ENCODE results near the gene OGFOD2. TPM values are rescaled to one million over a fixed set of nuclear protein-coding genes. Genes with fewer than 3 reads are reported as not detected.

The OGFOD2 gene
- total RNA-seq, 1 experiment from 2014 or later, result 21.6 TPM

DNA sequence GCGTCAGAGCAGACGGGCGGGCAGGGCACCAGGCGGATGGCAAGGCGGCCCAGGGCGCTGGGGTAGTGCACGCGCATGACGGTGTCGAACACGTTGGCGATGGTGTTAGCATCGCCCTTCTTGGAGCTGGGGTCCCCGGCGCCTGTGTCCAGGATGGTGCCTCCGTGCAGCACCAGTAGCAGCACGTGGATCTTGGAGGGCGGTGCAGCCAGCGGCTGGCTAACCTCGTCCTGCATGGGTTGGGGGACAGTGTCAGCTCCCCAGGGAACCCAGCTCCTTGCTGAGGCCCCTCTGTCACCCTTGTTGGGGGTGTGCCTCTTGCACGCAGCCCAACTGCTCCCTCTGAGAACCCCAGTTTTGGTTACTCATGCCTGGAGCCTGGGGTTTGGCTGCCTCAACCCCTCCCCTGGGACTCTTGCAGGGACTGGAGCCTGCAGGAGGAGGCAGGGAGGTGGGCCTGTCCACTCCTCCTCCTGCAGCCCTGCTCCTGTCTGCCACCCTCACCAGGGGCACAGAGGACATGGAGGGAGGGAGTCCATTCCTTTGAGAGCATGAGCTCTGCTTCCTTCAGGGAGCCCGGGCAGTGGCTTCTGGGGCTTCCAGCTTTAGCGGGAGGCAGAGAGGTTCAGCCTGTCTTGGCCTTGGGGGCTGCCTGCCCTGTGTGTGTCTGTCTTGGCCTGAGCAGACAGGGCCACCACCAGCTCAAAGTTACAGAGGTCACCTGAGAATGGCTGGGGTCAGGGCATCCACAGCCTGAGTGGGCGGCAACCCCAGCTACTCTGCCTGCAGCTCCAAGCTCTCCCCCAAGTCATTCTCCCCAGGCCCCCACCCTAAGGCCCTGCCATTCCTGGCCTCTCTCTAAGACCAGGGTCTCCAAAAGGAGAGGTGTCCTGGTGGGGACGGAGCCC lies 22.6 kb downstream of the OGFOD2 start:
- no TSS peak for BruUV-seq (replicated peaks)
- ChIA-PET CTCF (no interaction called here), POLR2A (no interaction called here)
- no peaks in the 10 kb centered on the region for H3K36me3 ChIP-seq (ENCODE audit: control insufficient read depth, insufficient read depth, low read length)
- no peaks in the 10 kb centered on the region for H3K27me3 ChIP-seq (replicated peaks; ENCODE audit: control insufficient read depth, insufficient read depth, low read length)
- no peaks in the 10 kb centered on the region for H3K4me1 ChIP-seq
- Mint-ChIP-seq H3K4me3 (ENCODE audit: unreplicated experiment) (no peak overlapping the region), H3K27ac (ENCODE audit: unreplicated experiment) (no peak overlapping the region), H3K4me1 (ENCODE audit: low read depth, unreplicated experiment) (no peaks in the 10 kb centered on the region), H3K36me3 (ENCODE audit: insufficient read depth, unreplicated experiment) (no peaks in the 10 kb centered on the region), H3K27me3 (ENCODE audit: insufficient read depth, unreplicated experiment) (no peaks in the 10 kb centered on the region), H3K9me3 (ENCODE audit: unreplicated experiment) (no peaks in the 10 kb centered on the region)
- intact Hi-C loops (cut with micrococcal nuclease; ENCODE audit: unreplicated experiment), result no loop called here
- no peaks in the 10 kb centered on the region for H3K9me3 ChIP-seq
- TF ChIP-seq CTCF (IDR thresholded peaks at IDR 0.05; ENCODE audit: insufficient read depth in 1 of 2, low read depth in 1 of 2, low read length in 1 of 2, severe bottlenecking in 1 of 2, unreplicated experiment in 1 of 2), result no peak
- H3K4me3 ChIP-seq (ENCODE audit: low read depth, low read length), result no peak overlapping the region
- DNase-seq, result no peak

GRCh38 chr12:122998316-122998715 lies 23.3 kb downstream of the OGFOD2 start:
- ChIA-PET CTCF (no interaction called here), POLR2A (no interaction called here)
- Mint-ChIP-seq H3K9me3 (ENCODE audit: unreplicated experiment) (no peaks in the 10 kb centered on the region), H3K27ac (ENCODE audit: unreplicated experiment) (no peak overlapping the region), H3K27me3 (ENCODE audit: insufficient read depth, unreplicated experiment) (no peaks in the 10 kb centered on the region), H3K4me3 (ENCODE audit: unreplicated experiment) (no peak overlapping the region), H3K4me1 (ENCODE audit: low read depth, unreplicated experiment) (no peaks in the 10 kb centered on the region), H3K36me3 (ENCODE audit: insufficient read depth, unreplicated experiment) (no peaks in the 10 kb centered on the region)
- no peak for TF ChIP-seq CTCF (IDR thresholded peaks at IDR 0.05; ENCODE audit: insufficient read depth in 1 of 2, low read depth in 1 of 2, low read length in 1 of 2, severe bottlenecking in 1 of 2, unreplicated experiment in 1 of 2)
- Histone ChIP-seq H3K36me3 (ENCODE audit: control insufficient read depth, insufficient read depth, low read length) (no peaks in the 10 kb centered on the region), H3K27me3 (replicated peaks; ENCODE audit: control insufficient read depth, insufficient read depth, low read length) (no peaks in the 10 kb centered on the region), H3K9me3 (no peaks in the 10 kb centered on the region), H3K4me1 (no peaks in the 10 kb centered on the region), H3K4me3 (ENCODE audit: low read depth, low read length) (no peak overlapping the region)
- no TSS peak for BruUV-seq (replicated peaks)
- intact Hi-C loops (cut with micrococcal nuclease; ENCODE audit: unreplicated experiment), result no loop called here
- DNase-seq, result no peak

DNA sequence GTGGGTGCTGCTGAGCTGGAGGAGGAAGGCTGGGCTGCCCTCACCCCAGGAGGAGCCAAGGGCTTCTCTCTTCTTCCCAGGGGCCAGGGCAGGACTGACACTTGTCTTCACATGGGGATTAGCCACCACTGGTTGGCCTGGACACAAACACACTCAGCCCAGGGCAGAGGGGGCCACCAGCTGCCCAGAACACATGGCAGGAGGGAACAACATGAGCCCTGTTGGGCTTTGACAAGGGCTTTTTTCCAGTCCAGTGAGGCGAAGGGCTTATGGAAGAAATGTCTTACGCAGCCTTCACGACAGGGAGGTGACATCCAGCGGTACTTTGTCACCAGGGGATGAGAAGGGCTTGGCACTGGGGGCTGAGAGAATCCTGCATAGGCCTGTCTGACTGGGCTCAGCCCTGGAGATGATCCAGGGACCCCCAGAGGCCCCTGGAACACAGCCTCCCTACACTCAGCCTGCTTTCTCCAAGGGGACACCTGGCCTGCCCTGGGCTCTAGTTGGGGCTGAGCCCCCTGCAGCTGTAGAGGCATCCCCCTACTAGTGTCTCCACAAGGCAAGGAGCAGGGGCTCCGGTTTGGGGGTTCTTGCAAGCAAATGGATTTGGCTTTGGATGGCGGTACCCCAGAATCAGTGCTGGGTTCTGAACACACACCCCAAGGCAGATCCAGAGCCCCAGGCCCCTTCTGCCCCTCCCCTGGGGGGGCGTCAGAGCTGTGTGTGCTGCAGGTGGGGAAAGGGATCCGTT lies 24.3 kb downstream of the OGFOD2 start:
- Mint-ChIP-seq H3K36me3 (ENCODE audit: insufficient read depth, unreplicated experiment) (no peaks in the 10 kb centered on the region), H3K27ac (ENCODE audit: unreplicated experiment) (no peak overlapping the region), H3K9me3 (ENCODE audit: unreplicated experiment) (no peaks in the 10 kb centered on the region), H3K27me3 (ENCODE audit: insufficient read depth, unreplicated experiment) (no peaks in the 10 kb centered on the region), H3K4me1 (ENCODE audit: low read depth, unreplicated experiment) (no peaks in the 10 kb centered on the region), H3K4me3 (ENCODE audit: unreplicated experiment) (no peak overlapping the region)
- H3K36me3 ChIP-seq (ENCODE audit: control insufficient read depth, insufficient read depth, low read length), result no peaks in the 10 kb centered on the region
- no peak for DNase-seq
- CTCF ChIA-PET, result no interaction called here
- H3K4me1 ChIP-seq, result no peaks in the 10 kb centered on the region
- no peak for TF ChIP-seq CTCF (IDR thresholded peaks at IDR 0.05; ENCODE audit: insufficient read depth in 1 of 2, low read depth in 1 of 2, low read length in 1 of 2, severe bottlenecking in 1 of 2, unreplicated experiment in 1 of 2)
- no peaks in the 10 kb centered on the region for H3K9me3 ChIP-seq
- no peaks in the 10 kb centered on the region for H3K27me3 ChIP-seq (replicated peaks; ENCODE audit: control insufficient read depth, insufficient read depth, low read length)
- no peak overlapping the region for H3K4me3 ChIP-seq (ENCODE audit: low read depth, low read length)
- POLR2A ChIA-PET, result no interaction called here
- BruUV-seq (replicated peaks), result no TSS peak
- intact Hi-C loops (cut with micrococcal nuclease; ENCODE audit: unreplicated experiment), result no loop called here

Measured in Caco-2 (cell line).